GM19372 (cell line): ENCODE data around the gene HOXB2.

Experiments used
- ATAC-seq: cut with Tn5 transposase; IDR thresholded peaks from one replicate; pipeline ENCODE4 v1.9.1; 2021; ENCODE audit warnings: mild to moderate bottlenecking, low read depth, moderate library complexity; ENCODE audit not compliant: unreplicated experiment

The HOXB2 gene

GRCh38 chr17:48545022-48545375 lies at the start of gene HOXB2:
TSS of gene HOXB2 (minus strand) at chr17:48545109. CDS start at chr17:48544911, 198 bp downstream.
- no peak for ATAC-seq

- no peak for ATAC-seq
Observed at GRCh38 chr17:48593840-48594537, 49.1 kb upstream of the HOXB2 start.

DNA sequence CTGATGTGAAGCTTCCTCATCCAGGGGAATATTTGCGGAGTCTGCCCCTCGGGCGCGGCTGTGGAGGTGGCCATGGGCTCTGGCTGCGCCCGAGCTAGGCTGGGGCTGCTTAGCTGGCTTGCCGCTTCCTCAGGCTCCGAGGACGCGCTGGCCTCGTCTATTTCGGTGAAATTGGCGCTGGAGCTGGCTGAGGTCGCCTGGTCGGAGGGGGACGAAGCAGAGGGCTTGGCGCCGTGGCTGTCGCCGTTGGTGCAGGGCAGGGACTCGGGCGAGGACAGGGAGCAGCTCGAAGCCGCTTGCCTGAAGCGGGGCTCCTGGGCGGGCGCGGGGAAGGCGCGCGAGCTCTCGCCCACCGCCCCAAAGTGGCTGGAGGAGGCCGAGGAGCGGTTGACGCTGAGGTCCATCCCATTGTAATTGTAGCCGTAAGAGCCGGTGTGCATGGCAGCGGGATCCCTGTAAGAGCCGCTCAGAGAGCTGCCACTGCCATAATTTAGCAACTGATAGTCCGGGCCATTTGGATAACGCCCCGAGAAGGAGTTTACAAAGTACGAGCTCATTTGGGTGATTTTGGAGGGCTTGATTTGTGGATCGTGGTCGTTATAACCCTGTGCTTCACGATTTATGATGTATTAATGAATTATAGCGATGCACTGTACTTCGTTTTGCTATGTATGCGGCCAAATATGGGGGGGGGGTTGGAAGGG lies 48.4 kb upstream of the HOXB2 start, which contains the start of gene HOXB5:
TSS of gene HOXB5 (minus strand) at position 654 of the 704 bp plus-strand sequence. CDS start at position 557, 97 bp downstream.
- ATAC-seq, result no peak

GRCh38 chr17:48592577-48592976 lies 47.7 kb upstream of the HOXB2 start:
- ATAC-seq, result no peak

DNA sequence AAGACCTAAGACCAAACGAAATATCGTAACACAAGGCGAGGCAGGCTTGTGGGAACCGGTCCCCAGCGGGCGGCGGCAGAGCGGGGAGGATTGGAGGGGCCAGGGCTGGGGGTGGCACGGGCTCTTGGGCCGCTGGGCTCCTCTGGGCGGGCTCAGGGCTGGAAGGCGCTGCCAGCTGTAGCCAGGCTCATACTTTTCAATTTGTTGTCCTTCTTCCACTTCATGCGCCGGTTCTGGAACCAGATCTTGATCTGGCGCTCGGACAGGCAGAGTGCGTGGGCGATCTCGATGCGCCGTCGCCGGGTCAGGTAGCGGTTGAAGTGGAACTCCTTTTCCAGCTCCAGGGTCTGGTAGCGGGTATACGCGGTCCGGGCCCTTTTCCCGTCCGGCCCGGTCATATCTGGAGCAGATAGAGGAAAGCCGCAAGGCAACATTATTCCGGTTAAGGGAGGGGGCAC lies 47.2 kb upstream of the HOXB2 start:
- no peak for ATAC-seq

DNA sequence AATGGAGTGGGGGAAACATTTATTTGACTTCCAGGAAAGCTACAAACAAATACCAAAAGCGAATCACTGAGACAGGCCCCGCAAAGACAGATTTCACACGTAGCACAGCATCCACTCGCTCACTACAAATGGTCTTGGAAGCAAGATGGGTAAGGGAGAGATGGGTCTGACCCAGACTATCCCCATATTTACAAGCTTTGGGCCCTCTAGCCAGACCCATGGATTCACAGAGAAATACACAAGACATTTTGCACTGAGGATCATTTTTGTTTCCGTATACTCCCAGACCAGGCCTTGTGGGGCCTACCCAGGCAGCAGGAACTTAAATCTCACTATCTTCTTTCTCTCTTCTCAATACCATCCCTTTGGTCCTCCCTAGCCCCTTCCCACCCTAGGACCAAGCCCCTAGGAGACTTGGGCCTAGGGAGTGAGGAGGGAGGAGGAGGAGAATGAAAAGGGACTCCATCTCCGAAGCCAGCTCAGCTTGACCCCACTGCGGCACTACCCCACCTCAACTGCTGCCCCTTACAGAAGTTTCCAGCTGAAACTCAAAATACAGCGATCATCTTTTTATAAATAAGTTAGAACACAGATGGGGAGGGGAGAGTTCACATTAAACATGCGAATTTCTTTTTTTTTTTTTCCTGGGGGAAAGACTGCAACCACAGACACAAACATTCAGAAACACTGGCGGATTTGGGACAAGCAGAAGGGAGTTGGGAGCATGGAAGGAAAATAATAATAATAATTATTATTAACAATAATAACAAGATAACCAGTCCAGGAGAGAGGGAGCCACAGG lies 46.5 kb upstream of the HOXB2 start:
- no peak for ATAC-seq

DNA sequence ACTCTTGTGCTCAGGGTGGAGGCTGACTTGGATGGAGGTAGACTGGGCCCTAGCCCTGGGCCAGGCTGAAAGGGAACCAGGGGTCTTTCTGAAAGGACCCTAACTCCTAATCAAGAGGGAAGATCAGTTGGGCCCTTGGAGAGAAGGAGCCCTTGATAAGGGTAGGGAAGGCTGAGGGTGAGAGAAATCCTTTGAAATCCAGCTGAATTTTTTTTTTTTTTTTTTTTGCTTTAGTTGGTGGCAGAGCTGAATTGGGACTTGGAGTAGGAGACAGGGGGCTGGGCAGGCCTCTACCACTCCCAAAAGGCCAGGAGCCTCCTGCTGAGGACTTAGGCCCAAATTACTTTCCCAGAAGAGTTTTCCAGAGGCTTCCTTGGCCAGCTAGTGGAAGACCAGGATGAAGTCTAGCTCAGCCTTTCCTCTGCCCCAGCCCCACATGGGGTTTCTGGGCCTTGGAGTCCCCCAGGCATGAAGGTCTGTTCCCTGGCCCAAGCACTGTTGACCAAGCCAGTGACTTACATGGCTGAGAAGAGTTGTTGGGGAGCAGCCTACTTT lies 45.8 kb upstream of the HOXB2 start:
- no peak for ATAC-seq

DNA sequence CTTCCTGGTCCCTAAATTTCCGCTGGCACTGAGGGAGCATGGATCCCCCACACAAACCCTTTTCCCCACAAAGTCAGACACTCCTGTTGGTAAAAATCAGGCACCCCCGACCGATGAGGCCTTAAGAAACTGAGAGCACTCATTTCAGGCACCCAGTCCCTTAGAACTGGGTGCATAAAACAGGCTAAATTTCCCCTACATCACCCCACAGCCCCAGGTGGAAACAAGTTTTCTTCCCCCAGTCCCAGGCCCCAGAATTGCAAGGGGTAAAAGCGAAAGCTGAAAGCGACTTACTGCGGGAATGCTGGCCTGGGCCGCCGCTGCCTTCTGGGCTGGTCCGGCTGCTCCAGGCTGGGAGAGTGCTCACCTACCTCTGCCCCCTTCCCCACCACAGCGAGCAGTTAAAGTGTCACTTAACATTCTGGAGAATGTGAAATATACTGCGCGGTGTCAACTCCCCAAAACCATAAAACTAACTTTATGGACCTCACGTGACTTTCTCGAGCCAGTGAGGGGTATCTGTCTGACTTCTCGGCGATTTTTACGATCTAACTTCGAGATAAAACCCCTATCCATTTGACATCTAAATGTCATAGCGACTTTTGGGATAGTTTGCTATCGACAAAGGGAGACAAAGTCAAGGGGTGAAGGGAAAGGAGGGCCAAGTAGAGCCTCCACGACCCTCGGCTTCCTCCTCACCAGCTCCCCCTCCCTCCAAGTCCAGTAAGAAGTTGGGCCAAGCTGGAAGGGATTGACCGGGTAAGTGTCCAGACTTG lies 45.1 kb upstream of the HOXB2 start, which contains the start of gene HOXB3:
TSS of gene HOXB3 (minus strand) at position 411 of the 776 bp plus-strand sequence. CDS start 37,767 bp downstream, outside the sequence.
- no peak for ATAC-seq

DNA sequence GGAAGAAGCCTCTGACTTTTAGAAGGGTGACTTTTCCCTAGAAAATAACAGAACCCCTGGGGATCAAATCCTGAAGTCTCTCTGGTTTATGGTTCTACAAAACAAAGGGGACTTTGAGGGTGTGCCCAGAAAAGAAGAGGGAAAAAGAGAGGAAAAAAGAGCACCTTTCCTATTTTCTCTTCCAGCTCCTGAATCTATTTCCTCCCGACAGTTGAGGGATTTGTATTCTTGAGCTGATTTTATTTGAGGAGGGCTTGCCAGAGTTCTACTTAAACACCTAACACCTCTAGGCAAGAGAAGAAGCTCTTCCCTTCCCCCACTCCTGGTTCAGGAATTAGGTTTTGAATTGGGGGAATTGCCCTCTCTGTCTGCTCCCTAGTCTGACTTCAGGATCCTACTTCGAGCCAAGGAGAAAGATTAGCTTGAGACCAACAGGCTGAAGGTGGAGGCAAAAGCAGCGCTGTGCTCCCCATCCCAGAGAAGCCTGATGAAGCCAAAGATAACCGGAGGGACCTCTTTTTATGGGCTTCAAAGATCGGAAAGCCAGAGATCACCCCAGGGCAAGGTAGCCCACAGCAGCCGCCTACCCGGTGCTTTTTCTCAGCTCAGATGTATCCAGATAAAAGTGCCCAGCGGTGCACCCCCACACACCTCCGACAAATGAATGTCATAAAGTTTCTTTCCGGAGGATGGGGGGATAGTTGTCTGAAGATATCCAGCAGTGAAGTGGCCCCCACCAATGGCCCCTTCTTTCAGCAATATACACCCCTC lies 44.3 kb upstream of the HOXB2 start:
- no peak for ATAC-seq

DNA sequence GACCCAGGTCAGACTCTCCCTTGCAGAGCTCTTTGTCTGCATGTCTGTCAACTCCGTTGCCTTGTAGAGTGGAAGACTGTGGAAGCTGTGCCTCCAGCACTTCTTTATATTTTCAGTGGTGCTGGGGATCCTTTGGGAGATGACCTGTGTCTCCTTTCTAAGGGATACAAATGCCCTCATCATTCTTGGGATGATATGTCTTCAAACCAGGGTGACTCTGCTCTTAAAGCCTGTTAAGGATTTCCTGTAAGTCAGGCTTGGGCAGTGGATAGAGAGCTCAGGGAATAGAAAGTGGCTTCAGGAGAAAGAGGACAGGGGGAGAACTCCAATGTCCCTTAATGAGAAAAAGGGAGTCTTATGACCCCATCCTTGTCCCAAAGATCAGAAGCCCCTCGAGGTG lies 43.6 kb upstream of the HOXB2 start:
- ATAC-seq, result no peak

GRCh38 chr17:48588074-48588415 lies 43.1 kb upstream of the HOXB2 start:
- no peak for ATAC-seq

DNA sequence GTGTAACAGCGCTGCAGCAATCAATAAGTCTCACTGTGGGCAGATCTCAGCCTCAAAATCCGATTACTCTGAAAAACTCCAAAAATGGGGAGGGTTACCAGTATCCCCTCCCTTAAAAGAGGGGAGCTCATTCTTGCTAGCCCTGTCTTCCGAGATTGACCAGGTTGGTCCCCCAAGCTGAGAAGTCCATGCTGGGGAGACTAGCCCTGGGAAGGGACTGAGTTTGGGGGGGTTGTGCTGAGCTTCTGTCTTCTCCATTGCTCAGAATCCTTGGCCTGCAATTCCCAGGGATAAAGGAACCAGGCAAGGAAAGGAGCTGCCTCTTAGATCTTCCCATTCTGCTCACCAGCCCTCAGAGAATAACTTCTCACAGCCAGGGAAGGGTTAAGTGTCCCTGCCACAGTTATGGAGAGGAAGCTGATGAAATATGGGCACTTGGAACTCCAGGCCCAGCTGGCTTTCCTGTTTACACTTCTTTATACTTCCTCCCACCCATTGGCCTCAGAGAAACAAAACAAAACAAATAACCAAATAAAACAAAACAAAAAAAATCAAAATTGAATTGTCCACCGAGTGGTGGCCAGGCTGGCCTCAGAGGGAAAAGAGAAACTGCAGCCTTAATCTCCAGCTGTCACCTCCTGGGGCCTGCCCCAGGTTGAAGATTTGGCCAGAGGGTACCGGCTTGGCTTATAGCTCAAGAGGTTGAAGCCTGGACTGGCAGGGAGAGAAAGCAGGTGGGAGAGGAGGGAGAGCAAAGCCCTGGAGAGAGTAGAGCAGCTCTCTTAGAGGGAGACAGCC lies 42.6 kb upstream of the HOXB2 start:
- no peak for ATAC-seq

GRCh38 chr17:48586355-48587258 lies 41.7 kb upstream of the HOXB2 start:
- no peak for ATAC-seq

GRCh38 chr17:48584223-48584741 lies 39.4 kb upstream of the HOXB2 start:
- ATAC-seq, result no peak

- ATAC-seq, result no peak
Observed at GRCh38 chr17:48583708-48584222, 38.9 kb upstream of the HOXB2 start.

DNA sequence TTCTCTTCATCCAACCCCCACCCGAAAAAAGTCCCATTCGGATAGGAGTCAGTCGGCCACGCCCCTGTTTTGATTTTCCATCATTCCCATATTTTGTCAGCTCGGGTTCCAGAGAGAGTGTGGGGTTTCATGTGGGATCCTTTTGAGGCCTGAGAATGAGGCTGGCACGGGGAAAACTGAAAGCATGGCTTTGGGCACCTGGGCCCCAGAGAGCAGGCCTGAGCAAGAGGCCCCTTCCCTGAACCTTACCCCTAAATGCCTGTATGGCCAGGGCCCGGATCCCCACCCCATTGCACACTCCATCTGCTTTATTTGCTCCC lies 37.8 kb upstream of the HOXB2 start:
- no peak for ATAC-seq
